ENCODE results near the gene ZNF524. TPM values are rescaled to one million over a fixed set of nuclear protein-coding genes. Genes with fewer than 3 reads are reported as not detected.

Gene ZNF524
- total RNA-seq, 1 experiment from 2014 or later: 26.4 TPM

DNA sequence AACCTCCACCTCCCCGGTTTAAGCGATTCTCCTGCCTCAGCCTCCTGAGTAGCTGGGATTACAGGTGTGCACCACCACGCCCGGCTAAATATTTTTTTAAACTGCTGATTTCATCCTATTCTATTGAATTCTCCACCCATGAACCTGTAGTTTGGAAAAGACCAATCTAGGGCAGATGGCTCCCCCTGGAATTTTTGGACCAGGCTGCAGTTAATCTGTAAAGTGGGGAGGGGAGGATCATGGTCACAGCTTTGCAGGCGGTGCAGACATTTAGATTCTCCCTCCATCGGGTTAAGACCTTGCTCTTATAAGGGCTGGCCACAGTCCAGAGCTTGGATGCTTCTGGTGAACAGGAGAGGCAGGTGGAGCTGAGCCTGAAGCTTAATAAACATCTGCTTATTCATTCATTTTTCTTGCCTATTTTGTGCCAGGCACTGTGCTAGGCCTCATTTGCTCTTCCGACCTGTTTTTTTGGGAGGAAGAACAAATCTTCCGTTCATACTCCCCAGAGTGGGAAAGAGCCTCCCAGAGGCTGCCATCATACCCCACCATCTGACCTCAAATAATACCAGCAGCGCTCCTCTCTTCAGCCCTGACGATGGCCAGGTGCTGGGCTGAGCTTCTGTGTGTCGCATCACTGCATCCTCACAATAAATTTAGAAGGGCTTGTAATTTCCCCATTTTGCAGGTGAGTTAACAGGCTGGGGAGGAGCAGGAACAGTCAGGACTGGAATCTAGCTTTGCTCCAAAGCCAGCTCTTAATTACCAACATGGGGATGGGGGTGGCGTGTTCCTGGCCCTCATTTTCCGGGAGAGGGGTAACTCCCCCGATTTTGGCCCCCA, 47.0 kb downstream of the ZNF524 start:
- Histone ChIP-seq H3K4me1 (ENCODE audit: control insufficient read depth, insufficient read depth, low read length) (peaks cover 45% of the 10 kb centered on the region), H3K9me3 (ENCODE audit: control insufficient read depth, insufficient read depth, low read depth, low read length) (no peaks in the 10 kb centered on the region), H3K36me3 (ENCODE audit: control insufficient read depth, insufficient read depth, low read length) (peaks cover 13% of the 10 kb centered on the region), H3K27me3 (ENCODE audit: control insufficient read depth, insufficient read depth, low read length) (no peaks in the 10 kb centered on the region), H3K27ac (ENCODE audit: low read length) (peak overlapping the region; percentile 94), H3K4me3 (ENCODE audit: low read depth in 2 of 2, low read length in 2 of 2) (peak overlapping the region; percentile 70 to 78)
- intact Hi-C loops (cut with micrococcal nuclease; ENCODE audit: unreplicated experiment): no loop called here
- no TSS peak for BruUV-seq (replicated peaks)
- DNase-seq (ENCODE audit: low read depth, low spot score) (no peak), ATAC-seq (no peak)
- ChIA-PET CTCF (interaction anchor here (0.5 to 1.4 kb wide), 4 partner anchors 10 to 229 kb away, joined by 4 to 11 read pairs (median 8); no protein-coding TSS in a partner anchor), POLR2A (interaction anchor here (0.6 kb wide), 1 partner anchor 132 kb away, joined by 3 read pairs; no protein-coding TSS in a partner anchor)
- in situ Hi-C loops (cut with HindIII; ENCODE audit: low pct_unique_long_range_greater_than_20kb, low sequenced_read_pairs): no loop called here
- TF ChIP-seq POLR2AphosphoS5 (IDR thresholded peaks at IDR 0.05; ENCODE audit: low read depth, low read length) (no peak), TCF7L2 (IDR thresholded peaks at IDR 0.05; ENCODE audit: low read depth, low read length) (no peak), REST (IDR thresholded peaks at IDR 0.05; ENCODE audit: insufficient read depth in 1 of 2, low read depth in 2 of 2, low read length in 1 of 2) (no peak), CTCF (IDR thresholded peaks at IDR 0.05) (no peak), SIN3A (IDR thresholded peaks at IDR 0.05; ENCODE audit: borderline replicate concordance, insufficient read depth, low read depth, low read length) (no peak)

DNA sequence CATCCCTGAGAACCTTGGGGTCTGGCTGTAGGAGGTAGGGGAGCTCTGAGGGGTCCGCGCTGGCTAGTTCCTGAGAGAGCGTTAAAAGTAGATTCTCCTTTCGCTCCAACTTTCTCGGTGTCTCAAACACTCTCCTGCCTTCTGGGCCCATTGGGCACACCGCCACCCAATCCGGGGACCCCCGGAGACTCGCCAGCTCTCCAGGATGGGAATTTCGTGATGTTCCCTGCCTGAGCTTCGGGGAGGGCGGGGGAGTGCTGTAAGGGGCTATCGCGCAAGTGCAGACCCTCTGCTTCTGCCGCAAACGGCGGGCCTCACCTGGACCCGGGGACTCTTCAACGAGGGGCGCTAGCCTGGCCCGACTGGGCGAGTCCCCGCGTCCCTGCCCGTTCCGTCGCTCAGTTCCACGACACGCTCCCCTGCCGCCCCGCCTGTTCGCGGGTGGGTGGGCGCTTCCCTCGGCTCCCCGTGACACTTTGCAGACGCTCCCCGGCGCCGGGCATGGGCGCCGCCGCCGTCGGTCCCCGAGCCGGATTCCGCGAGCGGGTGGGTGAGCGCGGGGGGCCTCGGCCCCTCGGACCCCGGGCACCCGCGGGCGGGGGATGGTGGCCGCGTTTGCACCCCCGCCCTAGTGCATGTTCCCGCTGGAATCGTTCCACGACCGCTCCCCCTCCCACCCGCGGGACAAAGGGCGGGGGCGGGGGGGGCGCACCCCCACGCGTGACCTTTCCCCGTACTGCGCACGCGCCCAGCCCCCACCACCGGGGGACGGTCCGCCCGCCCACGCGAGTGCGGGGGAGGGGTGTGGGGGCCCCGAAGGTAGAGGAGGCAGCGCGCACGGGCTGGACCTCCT, 47.9 kb downstream of the ZNF524 start, which contains the start of gene CCDC106:
TSS of gene CCDC106 (plus strand) at position 481 of the 853 bp plus-strand sequence. CDS start 835 bp downstream, outside the sequence.
- peaks cover 16% of the 10 kb centered on the region for H3K36me3 ChIP-seq (ENCODE audit: control insufficient read depth, insufficient read depth, low read length)
- DNase-seq (ENCODE audit: low read depth, low spot score) (no peak), ATAC-seq (peak; percentile 61)
- H3K27ac ChIP-seq (ENCODE audit: low read length): peak within 1 kb of the TSS; percentile 94
- TF ChIP-seq POLR2AphosphoS5 (IDR thresholded peaks at IDR 0.05; ENCODE audit: low read depth, low read length): no peak; the same call in 1 of the 2 replicates
- 0 out of 4 replicates have a peak, but pooled peaks of 1 of the 2 experiments have one; percentile 10 for TF ChIP-seq REST (IDR thresholded peaks at IDR 0.05; ENCODE audit: insufficient read depth in 1 of 2, low read depth in 2 of 2, low read length in 1 of 2)
- TF ChIP-seq CTCF (IDR thresholded peaks at IDR 0.05): no peak
- TF ChIP-seq SIN3A (IDR thresholded peaks at IDR 0.05; ENCODE audit: borderline replicate concordance, insufficient read depth, low read depth, low read length): peak; percentile 6; the same call in 1 of the 2 replicates
- TF ChIP-seq TCF7L2 (IDR thresholded peaks at IDR 0.05; ENCODE audit: low read depth, low read length): no peak
- intact Hi-C loops (cut with micrococcal nuclease; ENCODE audit: unreplicated experiment) (no loop called here), in situ Hi-C loops (cut with HindIII; ENCODE audit: low pct_unique_long_range_greater_than_20kb, low sequenced_read_pairs) (no loop called here)
- H3K4me3 ChIP-seq (ENCODE audit: low read depth in 2 of 2, low read length in 2 of 2): peak within 1 kb of the TSS; percentile 70 to 78
- H3K9me3 ChIP-seq (ENCODE audit: control insufficient read depth, insufficient read depth, low read depth, low read length): no peaks in the 10 kb centered on the region
- H3K27me3 ChIP-seq (ENCODE audit: control insufficient read depth, insufficient read depth, low read length): no peaks in the 10 kb centered on the region
- no TSS peak for BruUV-seq (replicated peaks)
- CTCF ChIA-PET: interaction anchor here (0.5 to 1.4 kb wide), 2 partner anchors 15 to 230 kb away, joined by 6 to 9 read pairs; no protein-coding TSS in a partner anchor
- peaks cover 39% of the 10 kb centered on the region for H3K4me1 ChIP-seq (ENCODE audit: control insufficient read depth, insufficient read depth, low read length)
- POLR2A ChIA-PET: interaction anchor here (0.6 kb wide), 1 partner anchor 133 kb away, joined by 3 read pairs; no protein-coding TSS in a partner anchor

Measured in Panc1 (cell line).